HEK293 (cell line): Measurements from ENCODE around the gene KDM4C.

Source experiments
- CTCF ChIA-PET: fragments of 350-600 bp; formaldehyde crosslinking; extraction: SDS; loops from one replicate; lab custom pipeline; 2021; ENCODE audit warnings: antibody characterized with exemption; lab: Yijun Ruan, JAX
- POLR2A ChIA-PET: fragments of 300-600 bp; formaldehyde crosslinking; extraction: SDS; loops from one replicate; lab custom pipeline; 2020; ENCODE audit warnings: antibody characterized with exemption, inconsistent platforms; lab: Yijun Ruan, JAX
- H3K27ac ChIP-seq: fragments of 200-500 bp; sonication (Bioruptor generic); 2 replicates; pipeline ENCODE4 v1.5.1; 2014; ENCODE audit warnings: low read depth, low read length, control low read depth, inconsistent platforms; ENCODE audit errors: extremely low read depth
- H3K36me3 ChIP-seq, 2 experiments: fragments of 200-500 bp in 1 of 2; sonication (Bioruptor generic) in 1 of 2; 1 replicate in 1 of 2; 2 replicates in 1 of 2; pipeline ENCODE4 v1.5.1; 2014 to 2017; ENCODE audit warnings: inconsistent platforms in 2 of 2, low read length in 2 of 2; ENCODE audit not compliant: control insufficient read depth in 2 of 2, insufficient read depth in 1 of 2
- H3K4me1 ChIP-seq: fragments of 200-500 bp; sonication (Bioruptor generic); 2 replicates; pipeline ENCODE4 v1.5.1; 2014; ENCODE audit warnings: mild to moderate bottlenecking, low read length, inconsistent platforms; ENCODE audit not compliant: control insufficient read depth, insufficient read depth
- H3K4me3 ChIP-seq: 2 replicates; pipeline ENCODE4 v1.5.1; 2011; ENCODE audit warnings: low read depth, mild to moderate bottlenecking, control low read depth, low read length, moderate library complexity
- H3K9me3 ChIP-seq: fragments of 200-500 bp; sonication (Bioruptor generic); 2 replicates; pipeline ENCODE4 v1.5.1; 2014; ENCODE audit warnings: low read depth, low read length, inconsistent platforms; ENCODE audit not compliant: control insufficient read depth, insufficient read depth
- GLI2 ChIP-seq: fragments of 450-650 bp; formaldehyde crosslinking; IDR thresholded peaks from 2 replicates; pipeline ENCODE4; 2017; ENCODE audit warnings: missing biosample characterization, missing genetic modification characterization, low read depth, borderline replicate concordance
- HOXC10 ChIP-seq: sonication (generic); formaldehyde crosslinking; IDR thresholded peaks from 2 replicates; pipeline ENCODE4 v1.8.1; 2023; ENCODE audit warnings: mild to moderate bottlenecking, missing genetic modification reagents
- INSM2 ChIP-seq: fragments of 450-650 bp; formaldehyde crosslinking; IDR thresholded peaks from 2 replicates; pipeline ENCODE4 v1.5.1; 2016; ENCODE audit warnings: missing biosample characterization, missing genetic modification characterization
- KLF8 ChIP-seq: fragments of 450-650 bp; formaldehyde crosslinking; IDR thresholded peaks from 2 replicates; pipeline ENCODE4 v1.5.1; 2016; ENCODE audit warnings: missing biosample characterization, missing genetic modification characterization
- KLF9 ChIP-seq: fragments of 450-650 bp; formaldehyde crosslinking; IDR thresholded peaks from 2 replicates; pipeline ENCODE4 v1.5.1; 2016; ENCODE audit warnings: missing biosample characterization, missing genetic modification characterization, low read depth
- PRDM1 ChIP-seq: fragments of 450-650 bp; formaldehyde crosslinking; IDR thresholded peaks from 2 replicates; pipeline ENCODE4; 2016; ENCODE audit warnings: missing biosample characterization, missing genetic modification characterization
- ZBTB20 ChIP-seq: fragments of 450-650 bp; formaldehyde crosslinking; IDR thresholded peaks from 2 replicates; pipeline ENCODE4 v1.5.1; 2016; ENCODE audit warnings: missing biosample characterization, missing genetic modification characterization
- ZNF157 ChIP-seq: fragments of 450-650 bp; formaldehyde crosslinking; IDR thresholded peaks from 2 replicates; pipeline ENCODE4 v1.5.1; 2016; ENCODE audit warnings: missing biosample characterization, missing genetic modification characterization
- ZNF174 ChIP-seq: fragments of 450-650 bp; formaldehyde crosslinking; IDR thresholded peaks from 2 replicates; pipeline ENCODE4 v1.5.0; 2017; ENCODE audit warnings: missing biosample characterization, mild to moderate bottlenecking, missing genetic modification characterization
- ZNF24 ChIP-seq: fragments of 450-650 bp; formaldehyde crosslinking; IDR thresholded peaks from 2 replicates; pipeline ENCODE4 v1.5.1; 2016; ENCODE audit warnings: missing biosample characterization, missing genetic modification characterization
- ZNF335 ChIP-seq: fragments of 450-650 bp; formaldehyde crosslinking; conservative IDR thresholded peaks from 2 replicates; pipeline ENCODE4 v1.5.1; 2016; ENCODE audit warnings: missing biosample characterization, missing genetic modification characterization
- ZNF354C ChIP-seq: fragments of 450-650 bp; formaldehyde crosslinking; IDR thresholded peaks from 2 replicates; pipeline ENCODE4 v1.5.1; 2016; ENCODE audit warnings: missing biosample characterization, missing genetic modification characterization, low read depth, borderline replicate concordance
- ZNF362 ChIP-seq: fragments of 450-650 bp; formaldehyde crosslinking; IDR thresholded peaks from 2 replicates; pipeline ENCODE4 v1.5.1; 2016; ENCODE audit warnings: missing biosample characterization, missing genetic modification characterization
- ZNF426 ChIP-seq: fragments of 450-650 bp; formaldehyde crosslinking; IDR thresholded peaks from 2 replicates; pipeline ENCODE4 v1.5.1; 2017; ENCODE audit warnings: missing biosample characterization, missing genetic modification characterization, mild to moderate bottlenecking, inconsistent platforms, moderate library complexity
- ZNF639 ChIP-seq: fragments of 450-650 bp; formaldehyde crosslinking; IDR thresholded peaks from 2 replicates; pipeline ENCODE4 v1.5.1; 2016; ENCODE audit warnings: missing biosample characterization, missing genetic modification characterization
- ZNF777 ChIP-seq: fragments of 450-650 bp; formaldehyde crosslinking; IDR thresholded peaks from 2 replicates; pipeline ENCODE4 v1.5.1; 2017; ENCODE audit warnings: missing biosample characterization, missing genetic modification characterization, borderline replicate concordance
- ZSCAN4 ChIP-seq: fragments of 450-650 bp; formaldehyde crosslinking; IDR thresholded peaks from 2 replicates; pipeline ENCODE4 v1.5.1; 2017; ENCODE audit warnings: missing biosample characterization, missing genetic modification characterization

KDM4C gene

GRCh38 chr9:6758498-6759184 is 868 bp downstream of the KDM4C start (continued):
- TF ChIP-seq ZSCAN4 (tag by site-specific recombination) (no peak), KLF8 (tag by site-specific recombination) (0 out of 2 replicates have a peak, but pooled peaks have one; percentile 9), ZNF174 (tag by site-specific recombination) (no peak), ZNF639 (no peak), ZBTB20 (peak; percentile 49; the same call in 1 of the 2 replicates), ZNF354C (no peak), ZNF777 (tag by site-specific recombination) (no peak)

GRCh38 chr9:6759185-6759977 is 1.6 kb downstream of the KDM4C start:
- CTCF ChIA-PET, result interaction anchor here (0.6 to 1.1 kb wide), 4 partner anchors 20 to 409 kb away, joined by 3 to 4 read pairs (median 3); no protein-coding TSS in a partner anchor
- no peak overlapping the region for H3K27ac ChIP-seq
- no peaks in the 10 kb centered on the region for H3K4me1 ChIP-seq
- peak overlapping the region; percentile 91 for H3K4me3 ChIP-seq
- H3K9me3 ChIP-seq, result no peaks in the 10 kb centered on the region
- peak; percentile 16; the same call in 1 of the 2 replicates for TF ChIP-seq ZNF426 (tag by site-specific recombination)
- TF ChIP-seq ZNF362, result peak; percentile 85
- no peak for TF ChIP-seq ZNF157
- no peak for TF ChIP-seq KLF9 (tag by site-specific recombination)
- no peak for TF ChIP-seq GLI2 (tag by site-specific recombination)
- peak; percentile 47; the same call in 1 of the 2 replicates for TF ChIP-seq PRDM1 (tag by site-specific recombination)
- TF ChIP-seq ZNF335 (tag by site-specific recombination), result peak; percentile 24; the same call in 1 of the 2 replicates
- TF ChIP-seq ZSCAN4 (tag by site-specific recombination), result no peak
- no peak for TF ChIP-seq INSM2 (tag by site-specific recombination)
- TF ChIP-seq HOXC10 (CRISPR knock-in tag), result no peak
- TF ChIP-seq ZNF24 (tag by site-specific recombination), result no peak
- no peaks in the 10 kb centered on the region for H3K36me3 ChIP-seq
- POLR2A ChIA-PET, result interaction anchor here (0.7 to 1.3 kb wide), 2 partner anchors 345 to 1249 kb away, joined by 5 to 6 read pairs; no protein-coding TSS in a partner anchor
